Endothelial cell of umbilical vein (primary cell): Measurements from ENCODE around the gene SNED1. TPM values are rescaled to one million over a fixed set of nuclear protein-coding genes. Genes with fewer than 3 reads are reported as not detected.

Source experiments
- BruUV-seq: library from RNA; stranded (reverse); fragments of 400-500 nt; replicated peaks from 2 replicates; lab custom pipeline; 2021; lab: Mats Ljungman, UMichigan
- CTCF ChIA-PET: fragments of 300-600, 350-600 bp; sonication (Branson Sonifier 250); formaldehyde crosslinking; loops from one replicate; lab custom pipeline; 2021; ENCODE audit warnings: antibody characterized with exemption, inconsistent platforms; lab: Charles Lee
- POLR2A ChIA-PET: fragments of 300-600, 350-600 bp; sonication (Branson Sonifier 250); formaldehyde crosslinking; loops from one replicate; lab custom pipeline; 2021; ENCODE audit warnings: antibody characterized with exemption, inconsistent platforms; lab: Charles Lee
- DNase-seq: peaks from one replicate; pipeline ENCODE4 v3.0.0-alpha.2; 2011; ENCODE audit warnings: low read depth, low spot score
- FAIRE-seq: peaks from 2 replicates; lab custom pipeline; 2011; peaks lifted over from hg19 to GRCh38; lab: Jason Lieb, UNC
- H2AFZ ChIP-seq: 2 replicates; pipeline ENCODE4 v1.6.0; 2012; ENCODE audit warnings: low read depth, low read length, control low read depth, inconsistent platforms
- H3K27ac ChIP-seq: 2 replicates; pipeline ENCODE4 v1.5.1; 2011; ENCODE audit warnings: low read depth, mild to moderate bottlenecking, control low read depth, low read length, moderate library complexity; ENCODE audit not compliant: insufficient read depth
- H3K27me3 ChIP-seq, 2 experiments: 2 replicates each; pipeline versions ENCODE4 v1.6.0 to v1.6.1; 2011; ENCODE audit warnings: low read length in 2 of 2, mixed read lengths in 1 of 2; ENCODE audit not compliant: control insufficient read depth in 2 of 2, insufficient read depth in 2 of 2
- H3K36me3 ChIP-seq, 2 experiments: 2 replicates in 1 of 2; 3 replicates in 1 of 2; pipeline ENCODE4 v1.5.1; 2011; ENCODE audit warnings: low read length in 2 of 2, mild to moderate bottlenecking in 1 of 2, moderate library complexity in 1 of 2; ENCODE audit not compliant: control insufficient read depth in 2 of 2, insufficient read depth in 2 of 2; ENCODE audit errors: extremely low read depth in 1 of 2
- H3K4me1 ChIP-seq: 3 replicates; pipeline ENCODE4 v1.5.1; 2011; ENCODE audit warnings: mild to moderate bottlenecking, low read length; ENCODE audit not compliant: control insufficient read depth, insufficient read depth; ENCODE audit errors: extremely low read depth
- H3K4me2 ChIP-seq: 2 replicates; pipeline ENCODE4 v1.6.1; 2011; ENCODE audit warnings: low read length, control low read depth, mixed read lengths; ENCODE audit not compliant: insufficient read depth
- H3K4me3 ChIP-seq, 3 experiments: fragments of 200-600 bp in 1 of 3; sonication (generic), shearing (Covaris generic) in 1 of 3; replicated peaks in 1 of 3; 2 replicates each; pipeline ENCODE4 v1.5.1; 2011 to 2016; ENCODE audit warnings: control low read depth in 3 of 3, low read length in 3 of 3, mild to moderate bottlenecking in 2 of 3, inconsistent platforms in 1 of 3, low read depth in 1 of 3, moderate library complexity in 1 of 3; ENCODE audit not compliant: insufficient read depth in 1 of 3
- H3K79me2 ChIP-seq: 2 replicates; pipeline ENCODE4 v1.6.0; 2012; ENCODE audit warnings: low read length, inconsistent platforms; ENCODE audit not compliant: control insufficient read depth, insufficient read depth
- H3K9ac ChIP-seq: replicated peaks from 2 replicates; pipeline ENCODE3; 2011; ENCODE audit warnings: low read length, control low read depth; ENCODE audit not compliant: insufficient read depth; ENCODE audit errors: extremely low read depth
- H3K9me1 ChIP-seq: replicated peaks from 3 replicates; pipeline ENCODE4 v1.6.0; 2011; ENCODE audit warnings: mild to moderate bottlenecking, low read length; ENCODE audit not compliant: control insufficient read depth, insufficient read depth; ENCODE audit errors: extremely low read depth
- H3K9me3 ChIP-seq: replicated peaks from 2 replicates; pipeline ENCODE4 v1.5.1; 2012; ENCODE audit warnings: low read length, inconsistent platforms; ENCODE audit not compliant: control insufficient read depth, insufficient read depth
- H4K20me1 ChIP-seq: replicated peaks from 2 replicates; pipeline ENCODE3; 2011; ENCODE audit warnings: mild to moderate bottlenecking, low read length; ENCODE audit not compliant: control insufficient read depth, insufficient read depth; ENCODE audit errors: extremely low read depth
- EZH2 ChIP-seq: IDR thresholded peaks from 2 replicates; pipeline ENCODE4 v1.6.1; 2012; ENCODE audit warnings: borderline replicate concordance, low read depth, mild to moderate bottlenecking, moderate library complexity, low read length, inconsistent platforms; ENCODE audit not compliant: severe bottlenecking
- FOS ChIP-seq: IDR thresholded peaks from 2 replicates; pipeline ENCODE4 v1.6.1; 2011; ENCODE audit warnings: mild to moderate bottlenecking, low read length, moderate library complexity, borderline replicate concordance; ENCODE audit not compliant: insufficient read depth
- GATA2 ChIP-seq: IDR thresholded peaks from 2 replicates; pipeline ENCODE4 v1.7.0; 2011; ENCODE audit warnings: low read depth, mild to moderate bottlenecking, moderate library complexity, mixed read lengths, low read length; ENCODE audit not compliant: insufficient read length, insufficient read depth
- MYC ChIP-seq: IDR thresholded peaks from one replicate; pipeline ENCODE4 v1.6.1; 2011; ENCODE audit warnings: mild to moderate bottlenecking, low read depth, low read length
- POLR2A ChIP-seq: IDR thresholded peaks from 2 replicates; pipeline ENCODE4 v1.6.1; 2012; ENCODE audit warnings: low read depth, mild to moderate bottlenecking, control low read depth, low read length
- POLR2AphosphoS5 ChIP-seq: IDR thresholded peaks from 2 replicates; pipeline ENCODE4 v1.6.1; 2012; ENCODE audit warnings: low read depth, mild to moderate bottlenecking, control low read depth, low read length, moderate library complexity; ENCODE audit not compliant: insufficient read depth
- dilution Hi-C: fragments of 300-500 bp; cut with MboI; formaldehyde crosslinking; loops from one replicate; pipeline ENCODE4 v1.15.0; 2019; ENCODE audit warnings: low sequenced_read_pairs; ENCODE audit not compliant: extremely low pct_ligation_motif_present
- intact Hi-C: fragments of 100-400 bp; cut with micrococcal nuclease; formaldehyde crosslinking; loops from one replicate; pipeline ENCODE4 v1.10.0; 2022
- polyA plus RNA-seq, 4 experiments: library from polyadenylated mRNA; depleted of rRNA in 3 of 4; stranded (reverse) in 3 of 4; unstranded in 1 of 4; fragments of >200 nt; gene quantifications; 2 replicates each; pipeline versions ENCODE4 v1.2.1 to v1.2.3, GENCODE V29; 2011 to 2012; ENCODE audit warnings: missing spikeins in 1 of 4
- total RNA-seq: library from RNA; stranded (reverse); gene quantifications from 2 replicates; pipeline ENCODE4 v1.2.3, GENCODE V29; 2021

Gene SNED1
- total and polyA plus RNA-seq, 2 donors (not counting 3 experiments of a cell fraction or from before 2014, with no cell fraction given): 14.1 to 17.2 TPM

- Histone ChIP-seq H4K20me1 (no peaks in the 10 kb centered on the region), H2AFZ (peak overlapping the region; percentile 75), H3K4me2 (no peak overlapping the region), H3K4me3 (no peak overlapping the region), H3K36me3 (no peaks in the 10 kb centered on the region), H3K9me1 (no peaks in the 10 kb centered on the region), H3K9ac (no peak overlapping the region), H3K9me3 (no peaks in the 10 kb centered on the region), H3K27ac (peak overlapping the region; percentile 68), H3K79me2 (no peaks in the 10 kb centered on the region), H3K27me3 (no peaks in the 10 kb centered on the region), H3K4me1 (peaks cover 25% of the 10 kb centered on the region)
- dilution Hi-C loops (no loop called here), intact Hi-C loops (loop anchor here (1.0 to 10.0 kb wide), 3 partner anchors 78 to 428 kb away; partner anchors contain the start of genes DUSP28 and RNPEPL1)
- DNase-seq (no peak), FAIRE-seq (no peak)
- ChIA-PET POLR2A (no interaction called here), CTCF (no interaction called here)
- no TSS peak for BruUV-seq
- TF ChIP-seq FOS: no peak
- no peak for TF ChIP-seq POLR2AphosphoS5
- no peak for TF ChIP-seq MYC
- no peak for TF ChIP-seq GATA2
- no peak for TF ChIP-seq POLR2A
- TF ChIP-seq EZH2: no peak
Measured at GRCh38 chr2:240992572-240993291, 5.7 kb upstream of the SNED1 start.
